WERI-Rb-1 (cell line): ENCODE measurements around the gene RHOA.

Experiments used
- DNase-seq: peaks from one replicate; pipeline ENCODE4 v3.0.0-alpha.2; 2020
- H3K27ac ChIP-seq: fragments of 250-450 bp; sonication (Bioruptor Pico); 2 replicates; pipeline ENCODE4 v1.5.1; 2020; ENCODE audit warnings: mild to moderate bottlenecking, moderate library complexity
- H3K27me3 ChIP-seq: fragments of 250-450 bp; sonication (Bioruptor Pico); 2 replicates; pipeline ENCODE4 v1.5.1; 2021; ENCODE audit warnings: mild to moderate bottlenecking, low read depth, moderate library complexity; ENCODE audit not compliant: insufficient read depth, severe bottlenecking
- H3K36me3 ChIP-seq: fragments of 250-450 bp; sonication (Bioruptor Pico); 2 replicates; pipeline ENCODE4 v1.5.1; 2020; ENCODE audit warnings: mild to moderate bottlenecking, moderate library complexity
- H3K4me3 ChIP-seq: 2 replicates; pipeline ENCODE4 v1.5.1; 2011; ENCODE audit warnings: low read depth, mild to moderate bottlenecking, control low read depth, low read length
- H3K9me3 ChIP-seq: fragments of 250-450 bp; sonication (Bioruptor Pico); 2 replicates; pipeline ENCODE4 v1.5.1; 2021; ENCODE audit warnings: mild to moderate bottlenecking, moderate library complexity; ENCODE audit not compliant: severe bottlenecking
- CTCF ChIP-seq: IDR thresholded peaks from 2 replicates; pipeline ENCODE4 v1.5.1; 2011; ENCODE audit warnings: low read depth, mild to moderate bottlenecking, control low read depth, inconsistent platforms, low read length

RHOA gene

GRCh38 chr3:49424816-49425215 lies 13.0 kb upstream of the RHOA start:
- Histone ChIP-seq H3K4me3 (no peak overlapping the region), H3K27ac (no peak overlapping the region), H3K9me3 (no peaks in the 10 kb centered on the region), H3K27me3 (no peaks in the 10 kb centered on the region), H3K36me3 (peaks cover 7% of the 10 kb centered on the region; the same call in 1 of the 2 replicates)
- no peak for TF ChIP-seq CTCF
- no peak for DNase-seq

- no peaks in the 10 kb centered on the region for H3K9me3 ChIP-seq
- peak; percentile 89 for DNase-seq
- H3K4me3 ChIP-seq: peak within 1 kb of the TSS; percentile 67
- H3K27me3 ChIP-seq: no peaks in the 10 kb centered on the region
- peaks cover 10% of the 10 kb centered on the region; the same call in 1 of the 2 replicates for H3K36me3 ChIP-seq
- TF ChIP-seq CTCF: no peak
- peak within 1 kb of the TSS; percentile 73 for H3K27ac ChIP-seq
Measured at GRCh38 chr3:49422379-49423248, 10.8 kb upstream of the RHOA start, which contains the start of gene AMT. Gene AMT, minus strand, starts transcription at chr3:49422473. Its CDS starts 23 bp downstream, at chr3:49422450.

GRCh38 chr3:49421890-49422378 lies 10.2 kb upstream of the RHOA start:
- Histone ChIP-seq H3K9me3 (no peaks in the 10 kb centered on the region), H3K27me3 (no peaks in the 10 kb centered on the region), H3K27ac (peak overlapping the region; percentile 73), H3K4me3 (peak overlapping the region; percentile 67), H3K36me3 (peaks cover 15% of the 10 kb centered on the region)
- peak; percentile 47; the same call in 1 of the 2 replicates for TF ChIP-seq CTCF
- no peak for DNase-seq

GRCh38 chr3:49417516-49418120 lies 5.8 kb upstream of the RHOA start:
- Histone ChIP-seq H3K27me3 (no peaks in the 10 kb centered on the region), H3K9me3 (no peaks in the 10 kb centered on the region), H3K27ac (no peak overlapping the region), H3K4me3 (no peak overlapping the region), H3K36me3 (peaks cover 33% of the 10 kb centered on the region)
- TF ChIP-seq CTCF: no peak
- no peak for DNase-seq

- no peak for DNase-seq
- Histone ChIP-seq H3K4me3 (no peak overlapping the region), H3K27me3 (no peaks in the 10 kb centered on the region), H3K27ac (no peak overlapping the region), H3K36me3 (peaks cover 33% of the 10 kb centered on the region), H3K9me3 (no peaks in the 10 kb centered on the region)
- TF ChIP-seq CTCF: no peak
Measured at GRCh38 chr3:49416867-49417266, 5.1 kb upstream of the RHOA start.
